Posterior vena cava (tissue), 2 donors: Measurements from ENCODE around the gene PKDREJ. TPM values are rescaled to one million over a fixed set of nuclear protein-coding genes. Genes with fewer than 3 reads are reported as not detected.
A peak's percentile ranks its signal among the peaks of the same experiment; 100 is the strongest.
"Not testable (repeated sequence)": the region's sequence is repeated elsewhere in the genome, so short reads cannot be mapped to it uniquely, and the experiment has no call there.

ENCODE experiments used
- DNase-seq: peaks from one replicate; pipeline ENCODE4 v3.0.0-alpha.2; 2020; ENCODE audit warnings: low spot score
- intact Hi-C, 2 donors: fragments of 100-400 bp; cut with DNase I; formaldehyde crosslinking; loops; one replicate each; pipeline versions ENCODE4 v1.14.1 to v1.14.2; 2022 to 2023
- total RNA-seq, 2 donors: library from RNA; stranded (reverse); fragmentation: NEBNext Ultra II Directional; extraction: Animal tissue kit (Norgen Biotek cat#: 25700); gene quantifications; one replicate each; pipeline ENCODE4 v1.2.1, GENCODE V29; 2021
- donor health status: DM: yes; HTN: yes; CAD: no.
- donor health status: DM: yes; HTN: yes; CAD: no.

The PKDREJ gene
- total RNA-seq, 2 donors from 2014 or later: 0.05 to 0.09 TPM

DNA sequence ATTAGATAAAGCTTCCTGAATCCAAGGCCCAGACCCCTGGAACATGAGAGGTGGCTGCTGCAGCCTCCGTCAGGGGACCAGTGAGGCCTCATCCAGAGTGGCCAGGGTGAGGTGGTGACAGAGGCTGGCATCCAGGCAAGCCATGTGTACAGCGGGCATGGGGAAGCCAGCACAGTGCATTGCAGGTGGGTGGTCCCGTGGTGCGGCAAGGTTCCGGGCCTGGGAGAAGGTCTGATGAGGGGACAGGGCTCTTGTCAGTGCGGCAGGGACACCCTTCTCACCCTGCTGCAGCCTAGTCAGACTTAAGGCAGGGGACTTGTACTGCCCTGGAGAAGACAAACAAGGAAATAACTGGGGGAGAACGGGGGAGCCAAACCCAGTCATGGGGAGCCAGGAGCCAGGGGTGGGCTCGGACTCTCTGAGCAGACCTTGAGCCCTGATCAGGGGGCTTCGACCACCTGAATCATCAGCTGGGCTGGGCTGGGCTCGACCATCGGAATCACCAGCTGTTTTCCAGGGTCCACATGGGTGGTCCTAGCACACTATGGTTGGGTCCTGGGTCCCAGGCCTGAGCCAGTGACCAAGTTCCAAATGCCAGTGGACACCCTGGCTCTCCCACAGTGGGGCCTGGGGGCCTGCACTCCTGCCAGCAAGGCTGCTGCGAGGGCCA is 9.8 kb upstream of the PKDREJ start:
- DNase-seq: peak; percentile 48
- intact Hi-C loops: no loop called here

DNA sequence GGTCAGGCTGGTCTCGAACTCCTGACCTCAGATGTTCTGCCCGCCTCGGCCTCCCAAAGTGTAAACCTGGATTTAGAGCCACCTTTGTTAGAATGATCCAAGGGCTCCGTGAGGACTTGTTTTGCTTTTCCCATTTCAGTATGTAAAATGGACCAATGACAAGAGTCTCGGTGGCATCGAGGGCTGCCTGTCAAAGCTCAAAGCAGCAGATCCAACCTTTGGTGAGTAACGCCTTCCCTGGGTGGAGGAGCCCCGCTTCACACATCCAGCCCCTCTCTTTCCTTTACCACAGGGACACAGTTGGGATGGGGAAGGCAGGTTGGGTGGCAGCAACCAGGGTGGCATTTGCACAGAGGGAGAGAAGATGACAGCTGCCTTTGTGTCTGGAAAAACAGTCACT is 9.1 kb upstream of the PKDREJ start:
- DNase-seq: no peak

DNA sequence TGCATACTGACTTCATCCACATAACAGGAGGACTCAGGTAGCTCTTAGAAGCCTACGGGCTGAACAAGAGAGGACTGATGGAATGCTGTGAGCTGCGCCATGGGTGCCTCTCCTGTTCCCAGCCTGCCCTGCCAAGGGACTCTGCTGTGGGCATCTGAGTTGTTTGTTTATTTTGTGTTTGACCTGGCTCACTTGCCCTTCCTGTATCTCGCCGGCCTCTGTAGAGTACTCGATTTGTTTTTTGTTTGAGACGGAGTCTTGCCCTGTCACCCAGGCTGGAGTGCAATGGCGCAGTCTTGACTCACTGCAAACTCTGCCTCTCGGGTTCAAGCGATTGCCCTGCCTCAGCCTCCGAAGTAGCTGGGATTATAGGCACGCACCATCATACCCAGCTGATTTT is 6.4 kb upstream of the PKDREJ start:
- DNase-seq: peak; percentile 71
- intact Hi-C loops: no loop called here

More for the DNA sequence above, 9.1 kb upstream of the PKDREJ start:
- intact Hi-C loops: no loop called here

DNA sequence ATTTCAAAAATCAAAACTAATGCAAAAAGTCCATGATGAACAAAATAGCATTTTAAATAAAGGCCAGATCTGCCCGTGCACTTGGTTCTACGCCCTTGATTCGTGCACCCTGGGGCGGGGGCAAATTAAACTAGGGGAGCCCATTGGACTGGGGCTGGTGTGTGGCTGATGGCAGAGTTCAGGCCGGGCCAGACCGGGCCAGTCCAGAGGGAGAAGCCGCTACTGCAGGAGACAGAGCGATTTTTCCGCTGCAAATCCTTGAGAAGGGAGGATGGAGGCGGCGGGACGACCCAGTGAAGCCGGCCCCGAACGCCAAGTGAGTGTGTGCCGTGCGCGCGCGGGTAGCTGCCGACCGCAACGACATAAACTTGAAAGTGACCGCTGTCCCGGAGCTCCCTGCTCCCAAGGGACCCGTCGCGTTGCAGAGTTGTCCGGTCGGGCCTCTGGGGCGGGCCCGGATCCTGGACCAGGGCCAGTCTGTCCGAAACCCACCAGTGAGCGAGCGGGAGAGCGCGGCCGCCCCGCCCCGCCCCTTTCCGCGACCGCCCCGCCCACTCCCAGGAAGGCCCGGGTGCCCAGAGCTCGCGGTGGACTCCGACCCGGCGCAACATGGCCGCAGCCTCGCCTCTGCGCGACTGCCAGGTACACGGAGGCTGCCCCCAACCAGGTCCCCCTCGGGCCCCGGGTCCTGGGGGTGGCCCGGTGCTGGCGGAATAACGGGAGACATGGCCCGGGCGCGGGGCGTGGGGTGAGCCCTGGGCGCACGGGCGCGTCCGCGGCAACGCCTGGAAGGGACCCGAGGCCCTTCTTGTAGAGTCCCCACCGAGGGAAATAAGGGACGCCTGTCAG is 4.5 kb upstream of the PKDREJ start, which contains the start of gene TTC38:
TTC38 (plus strand) TSS at position 578 of the 849 bp plus-strand sequence; CDS start at position 610, 32 bp downstream.
- intact Hi-C loops: no loop called here
- DNase-seq: peak; percentile 97

DNA sequence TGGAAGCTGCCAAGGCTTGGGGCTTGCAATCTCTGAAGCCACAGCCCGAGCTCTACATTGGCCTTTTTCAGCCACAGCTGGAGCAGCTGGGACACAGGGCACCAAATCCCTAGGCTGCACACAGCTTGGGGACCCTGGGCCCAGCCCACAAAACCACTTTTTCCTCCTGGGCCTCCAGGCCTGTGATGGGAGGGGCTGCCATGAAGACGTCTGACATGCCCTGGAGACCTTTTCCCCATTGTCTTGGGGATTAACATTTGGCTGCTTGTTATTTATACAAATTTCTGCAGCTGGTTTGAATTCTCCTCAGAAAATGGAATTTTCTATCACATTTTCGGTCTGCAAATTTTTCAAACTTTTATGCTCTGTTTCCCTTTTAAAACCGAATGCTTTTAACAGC is 2.5 kb upstream of the PKDREJ start:
- intact Hi-C loops, DNase-seq: not testable (repeated sequence)

DNA sequence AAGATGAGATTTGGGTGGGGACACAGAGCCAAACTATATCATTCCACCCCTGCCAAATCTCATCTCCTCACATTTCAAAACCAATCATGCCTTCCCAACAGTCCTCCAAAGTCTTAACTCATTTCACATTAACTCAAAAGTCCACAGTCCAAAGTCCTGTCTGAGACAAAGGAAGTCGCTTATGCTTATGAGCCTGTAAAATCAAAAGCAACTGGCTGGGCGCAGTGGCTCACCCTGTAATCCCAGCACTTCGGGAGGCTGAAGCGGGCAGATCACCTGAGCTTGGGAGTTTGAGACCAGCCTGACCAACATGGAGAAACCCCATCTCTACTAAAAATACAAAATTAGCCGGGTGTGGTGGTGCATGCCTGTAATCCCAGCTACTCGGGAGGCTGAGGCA is 1.4 kb upstream of the PKDREJ start:
- intact Hi-C loops: not testable (repeated sequence)

DNA sequence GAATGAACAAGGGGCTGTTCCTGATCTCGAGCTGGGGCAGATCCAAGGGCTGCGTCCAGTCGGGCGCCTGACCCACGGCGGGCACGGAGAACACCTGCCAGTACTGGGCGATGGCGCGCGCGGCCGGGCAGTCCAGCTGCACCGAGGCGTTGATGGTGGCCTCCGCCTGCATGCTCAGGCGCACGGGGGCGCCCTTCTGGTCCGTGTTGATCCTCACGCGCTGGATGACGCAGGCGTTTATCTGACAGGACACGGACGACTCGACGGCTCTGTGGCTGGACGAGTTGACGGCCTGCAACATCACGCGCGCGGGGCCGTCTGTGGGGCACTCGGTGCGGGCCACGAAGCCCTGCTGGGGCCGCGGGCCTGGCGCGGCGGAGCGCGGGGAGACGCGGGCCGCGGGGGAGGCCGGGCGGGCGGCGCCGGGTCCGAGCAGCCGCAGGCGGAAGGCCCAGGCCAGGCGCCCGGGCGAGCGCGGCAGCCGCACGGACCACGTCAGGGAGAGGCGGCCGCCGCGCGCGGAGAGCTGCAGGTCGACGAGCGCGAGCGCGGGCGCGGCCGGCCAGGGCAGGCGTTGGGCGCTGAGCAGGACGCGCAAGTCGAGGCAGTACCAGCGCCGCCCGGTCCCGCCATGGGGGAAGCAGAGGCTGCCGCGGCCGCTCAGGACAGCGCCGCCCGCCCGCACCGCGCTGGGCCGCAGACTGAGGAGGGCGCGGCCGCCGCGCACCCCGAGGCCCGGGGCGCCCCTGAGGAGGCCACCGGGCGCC is 511 bp downstream of the PKDREJ start:
- intact Hi-C loops: no loop called here
- peak; percentile 94 for DNase-seq

More for the DNA sequence above, 1.4 kb upstream of the PKDREJ start:
- DNase-seq: not testable (repeated sequence)

DNA sequence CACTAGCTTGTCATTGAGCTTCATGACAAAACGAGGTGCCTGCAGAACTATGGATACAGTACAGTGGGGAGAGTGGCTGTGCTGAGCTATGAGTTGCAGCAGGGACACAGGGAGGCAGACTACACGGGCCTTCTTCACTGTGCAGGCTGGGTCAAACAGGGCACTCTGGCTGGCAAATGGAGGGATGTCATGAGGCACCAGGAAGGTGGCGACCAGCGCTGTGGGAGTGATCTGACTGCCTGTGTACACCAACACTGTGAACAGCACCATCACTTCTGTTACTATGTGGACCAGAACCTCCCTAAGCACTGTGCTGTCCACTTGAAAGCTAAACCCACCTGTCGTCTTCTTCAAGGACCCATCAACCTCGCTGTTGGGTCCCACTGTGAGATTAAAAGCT is 3.1 kb downstream of the PKDREJ start:
- DNase-seq: no peak
- intact Hi-C loops: no loop called here

DNA sequence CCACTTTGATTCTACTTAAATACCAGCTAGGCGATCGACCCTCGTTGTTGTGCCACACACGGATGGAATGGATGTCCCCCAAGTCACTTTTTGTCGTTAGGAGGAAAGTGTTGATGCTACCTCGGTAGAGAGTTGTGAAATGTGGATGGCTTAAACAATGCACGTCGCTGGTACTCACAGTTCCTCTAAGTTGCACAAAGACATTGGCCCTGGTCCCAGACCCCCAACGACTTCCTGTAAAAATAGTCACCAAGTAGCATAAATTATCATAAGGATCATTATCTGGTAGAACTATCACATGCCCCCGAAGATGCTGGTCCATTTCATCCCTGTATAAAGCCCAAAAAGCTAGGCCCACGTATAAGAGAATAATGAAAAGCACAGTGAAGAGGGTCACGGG is 3.8 kb downstream of the PKDREJ start:
- intact Hi-C loops: loop anchor here in 1 of 2 donors (1.0 kb wide), 1 partner anchor 47 kb away; no protein-coding TSS in a partner anchor
- peak; percentile 84 for DNase-seq

DNA sequence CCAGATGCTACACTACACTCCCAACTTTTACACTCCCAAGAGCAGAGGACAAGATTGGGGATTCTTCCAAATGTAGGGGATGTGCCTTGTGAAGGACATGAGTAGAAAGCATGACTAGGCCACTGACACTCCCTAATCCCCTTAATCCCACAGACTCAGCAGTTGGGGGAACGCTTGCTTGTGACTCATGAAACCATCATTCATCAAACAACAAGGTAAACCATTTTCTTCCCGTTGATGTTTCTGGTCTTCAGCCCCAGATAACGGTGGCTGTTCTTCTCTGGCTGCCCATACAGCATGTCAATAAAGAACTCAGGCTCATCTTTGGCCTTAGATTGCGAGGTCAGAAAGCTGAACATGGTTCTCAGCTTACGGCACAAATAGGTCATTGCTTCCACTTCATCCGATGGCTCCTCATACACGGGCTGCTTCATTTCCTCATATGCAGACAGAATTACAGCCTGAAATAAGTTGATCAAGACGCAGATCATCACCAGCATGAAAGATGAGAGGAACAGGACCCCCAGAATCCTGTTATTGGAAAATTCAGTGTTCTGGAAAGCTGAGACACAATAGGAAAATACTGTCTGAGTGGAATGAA is 6.7 kb downstream of the PKDREJ start:
- DNase-seq: no peak
- intact Hi-C loops: no loop called here

DNA sequence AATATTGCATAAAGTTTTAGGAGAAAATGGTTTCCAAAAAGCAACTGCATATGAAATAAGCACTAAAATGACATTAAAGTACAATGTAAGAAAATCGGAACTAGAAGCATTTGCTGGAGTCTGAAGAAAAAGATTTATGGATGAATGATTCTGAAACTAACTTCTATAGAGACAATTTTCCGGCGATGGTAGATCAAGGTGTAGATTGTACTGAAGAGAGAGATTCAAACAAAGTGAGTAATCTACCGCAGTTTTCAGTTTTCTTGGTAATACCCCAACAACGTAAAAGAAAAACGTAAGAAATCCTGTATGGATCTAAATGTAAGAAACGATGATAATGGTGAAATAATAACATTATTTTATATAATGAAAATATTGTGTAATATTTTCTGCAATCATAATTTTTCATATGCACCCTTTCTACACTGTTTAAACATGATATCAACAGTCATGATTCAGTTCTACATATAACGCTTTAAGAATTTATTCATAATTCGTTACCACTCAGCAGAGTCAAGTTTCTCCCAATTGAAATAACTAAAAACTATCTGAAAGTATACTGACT is 11.2 kb downstream of the PKDREJ start:
- DNase-seq: no peak
- intact Hi-C loops: loop anchor here in 1 of 2 donors (1.0 kb wide), 1 partner anchor 46 kb away; no protein-coding TSS in a partner anchor

DNA sequence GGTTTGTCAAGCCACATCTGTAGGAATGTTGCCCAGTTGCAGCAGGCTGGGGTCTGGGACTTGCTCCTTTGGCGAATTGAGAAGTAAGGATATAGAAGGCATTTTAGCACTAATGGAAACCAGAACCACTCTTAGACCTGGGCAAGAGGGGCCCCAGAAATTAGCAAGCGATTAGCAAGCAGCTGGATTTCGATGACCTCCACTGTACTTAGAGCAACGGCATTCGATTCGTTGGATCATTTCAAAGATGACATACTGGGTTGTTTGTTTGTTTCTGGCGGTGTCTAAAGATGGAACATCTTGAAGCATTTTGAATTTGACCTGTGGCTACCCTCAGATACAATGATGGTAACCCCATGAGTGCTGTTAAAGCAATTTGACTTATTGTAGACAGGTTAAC is 11.9 kb downstream of the PKDREJ start:
- DNase-seq: no peak
- intact Hi-C loops: loop anchor here in 1 of 2 donors (1.0 kb wide), 1 partner anchor 45 kb away; no protein-coding TSS in a partner anchor

DNA sequence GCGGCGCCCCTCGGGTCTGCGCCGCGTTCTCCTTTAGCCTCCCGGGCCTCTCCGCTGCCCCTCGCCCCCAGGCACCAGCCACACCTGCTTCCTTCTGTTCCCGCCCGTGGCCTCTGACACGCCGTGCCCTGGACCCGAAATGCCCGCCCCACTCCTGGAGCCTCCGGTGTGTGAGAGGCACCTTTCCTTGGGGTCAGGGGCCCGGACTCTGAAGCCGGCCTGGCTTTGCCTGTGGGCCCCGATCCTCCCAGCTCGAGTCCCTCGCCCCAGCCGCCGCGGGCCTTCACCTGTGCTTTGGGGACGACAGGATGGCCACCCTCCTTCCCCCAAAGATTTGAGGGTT is 12.4 kb downstream of the PKDREJ start:
- intact Hi-C loops: loop anchor here in 1 of 2 donors (1.0 kb wide), 1 partner anchor 44 kb away; no protein-coding TSS in a partner anchor
- no peak for DNase-seq

DNA sequence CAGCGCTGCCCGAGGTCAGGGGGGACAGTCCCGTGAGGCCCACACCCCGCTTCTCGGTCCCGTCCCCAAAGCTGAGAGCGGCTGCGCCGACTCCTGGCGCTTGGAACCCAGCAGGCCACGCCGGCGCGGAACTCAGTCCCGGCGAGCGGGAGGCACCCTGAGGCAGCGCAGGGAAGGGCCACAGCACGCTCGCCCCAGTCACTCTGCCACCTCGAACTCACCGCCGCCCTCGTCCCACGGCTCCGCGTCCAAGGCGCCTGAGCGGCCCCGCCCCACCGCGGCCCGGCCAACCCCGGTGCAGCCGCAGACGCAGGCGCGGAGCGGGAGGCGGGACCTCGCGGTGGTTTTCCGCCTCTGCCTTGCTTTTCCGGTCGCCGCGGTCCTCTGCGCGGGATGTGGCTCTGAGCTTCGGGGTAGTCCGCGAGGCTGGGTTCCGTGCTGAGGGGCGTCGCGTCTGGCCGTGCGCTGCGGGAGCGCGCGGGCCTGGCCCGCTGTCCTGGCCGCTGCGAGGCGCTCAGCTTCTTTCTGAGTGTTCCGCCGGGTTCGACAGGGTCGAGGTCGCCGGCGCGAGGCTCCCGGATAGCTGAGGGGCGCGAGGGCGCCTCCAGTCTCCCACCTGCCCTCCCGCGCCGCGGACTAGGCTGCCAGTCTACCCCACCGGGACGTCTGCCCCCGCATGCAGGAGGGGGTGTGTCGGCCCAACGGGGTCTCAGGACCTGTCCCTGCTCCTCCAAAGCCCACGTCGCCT is 12.9 kb downstream of the PKDREJ start, which contains the start of gene CDPF1:
CDPF1 (minus strand) TSS at position 259 of the 748 bp plus-strand sequence. CDS start 2,009 bp downstream, outside the sequence.
- intact Hi-C loops: no loop called here
- DNase-seq: peak; percentile 97

DNA sequence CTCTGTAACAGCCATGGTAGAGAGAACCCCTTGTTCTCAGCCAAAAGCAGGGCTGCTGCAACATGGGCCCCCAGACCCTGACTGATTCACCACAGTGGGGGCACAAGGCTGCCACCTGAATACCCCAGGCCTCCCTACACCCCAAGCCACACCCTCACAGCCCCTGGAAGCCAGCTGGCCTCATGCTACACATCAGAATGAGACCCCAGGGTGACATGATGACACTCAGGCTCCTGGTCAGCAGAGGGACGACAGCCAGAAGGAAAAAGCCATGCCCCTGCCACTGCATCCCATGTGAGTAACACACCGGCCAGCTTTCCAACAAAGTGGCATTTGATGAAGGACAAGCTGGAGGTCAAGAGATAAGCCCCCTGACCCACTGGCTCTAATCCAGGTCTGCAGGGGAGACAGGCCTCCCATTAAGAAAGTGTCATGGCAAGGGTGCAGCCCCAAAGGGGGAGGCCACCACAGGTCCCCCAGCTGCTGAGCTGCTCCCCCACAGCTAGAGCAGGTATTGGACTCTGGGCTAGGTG is 15.6 kb downstream of the PKDREJ start:
- intact Hi-C loops: no loop called here
- DNase-seq: no peak

DNA sequence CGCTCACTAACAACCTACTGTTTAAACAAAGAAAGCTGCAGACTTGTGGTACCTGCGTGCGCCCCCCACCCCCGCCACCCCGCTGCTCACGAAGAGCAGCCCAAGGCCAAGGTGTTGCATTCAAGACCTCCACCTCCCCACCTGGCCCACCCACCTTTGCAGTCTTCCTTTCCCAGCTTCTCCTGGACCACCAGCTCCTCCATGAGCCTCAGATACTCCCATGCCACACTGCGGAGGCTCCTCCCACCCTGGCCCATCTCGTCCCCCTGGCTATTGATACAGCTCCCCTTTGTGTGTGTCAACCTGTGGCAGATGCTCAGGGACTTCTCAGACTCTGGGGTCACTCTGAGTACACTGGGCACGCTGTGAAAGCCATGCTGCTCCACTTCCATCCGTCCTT is 17.0 kb downstream of the PKDREJ start:
- intact Hi-C loops: no loop called here
- no peak for DNase-seq

DNA sequence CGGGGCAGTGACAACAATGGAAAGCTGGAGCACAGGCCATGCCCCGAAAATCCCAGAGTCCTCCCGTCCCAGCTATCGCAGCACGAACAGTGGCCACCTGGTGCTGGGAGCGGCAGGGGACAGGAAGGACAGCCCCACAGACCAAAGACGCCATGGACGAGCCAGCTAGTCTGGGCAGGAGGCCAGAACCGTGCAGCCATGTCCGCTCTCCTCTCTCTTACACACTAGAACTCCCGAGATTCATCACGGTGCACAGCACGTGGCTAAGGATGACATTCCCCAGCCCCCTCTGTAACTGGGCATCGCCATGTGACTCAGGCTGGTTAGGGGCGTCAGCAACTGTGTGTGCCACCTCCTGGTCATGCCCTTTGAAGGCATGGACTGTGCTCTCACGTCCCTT is 17.6 kb downstream of the PKDREJ start:
- DNase-seq: no peak
- intact Hi-C loops: no loop called here

DNA sequence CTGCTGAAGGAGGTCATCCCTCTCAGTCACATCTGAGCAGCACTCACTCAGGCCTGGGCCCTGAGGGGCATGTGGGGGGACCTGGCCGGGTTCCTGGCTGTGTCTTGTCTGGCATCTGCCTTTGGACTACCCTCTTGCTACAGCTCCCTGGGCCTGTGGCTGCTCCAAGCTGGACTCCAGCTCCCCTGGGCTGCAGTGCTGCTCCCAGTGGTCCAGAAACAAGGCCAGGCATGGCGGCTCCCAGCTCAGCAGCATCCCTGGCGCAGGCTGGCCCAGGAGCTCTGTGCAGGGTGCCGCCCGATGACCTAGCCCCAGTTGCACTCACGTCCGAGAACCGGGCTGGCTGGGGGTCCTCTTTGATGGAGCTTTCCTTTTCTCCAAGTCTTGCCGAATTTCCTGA is 18.4 kb downstream of the PKDREJ start:
- intact Hi-C loops: no loop called here
- DNase-seq: no peak
